HepG2 (cell line): ENCODE results near the gene DCAF8. TPM values are rescaled to one million over a fixed set of nuclear protein-coding genes. Genes with fewer than 3 reads are reported as not detected.
A peak's percentile ranks its signal among the peaks of the same experiment; 100 is the strongest.

Source experiments
- ATM ChIP-seq: fragments of 450-650 bp; IDR thresholded peaks from 2 replicates; pipeline ENCODE4 v1.7.1; 2017; ENCODE audit warnings: mild to moderate bottlenecking, borderline replicate concordance
- FOSL1 ChIP-seq: sonication (generic); formaldehyde crosslinking; IDR thresholded peaks from 2 replicates; pipeline ENCODE4 v1.9.0; 2021; ENCODE audit warnings: missing genetic modification reagents, borderline replicate concordance
- FOXK1 ChIP-seq: sonication (generic); formaldehyde crosslinking; IDR thresholded peaks from 2 replicates; pipeline ENCODE4 v1.4.0; 2020; ENCODE audit warnings: low read depth, missing genetic modification reagents, borderline replicate concordance
- HNF4G ChIP-seq, 2 experiments: sonication (generic) in 1 of 2; formaldehyde crosslinking in 1 of 2; IDR thresholded peaks; 2 replicates each; pipeline versions ENCODE4 v1.4.0 to v1.6.1; 2011 to 2020; ENCODE audit warnings: borderline replicate concordance in 2 of 2, low read depth in 2 of 2, mild to moderate bottlenecking in 2 of 2, low read length in 1 of 2, missing genetic modification reagents in 1 of 2, moderate library complexity in 1 of 2
- MAFF ChIP-seq: IDR thresholded peaks from 2 replicates; pipeline ENCODE4 v1.6.1; 2011; ENCODE audit warnings: low read depth, low read length, improper control_type of control experiment
- MIER3 ChIP-seq: IDR thresholded peaks from 2 replicates; pipeline ENCODE4 v1.6.1; 2016; ENCODE audit warnings: missing compliant biosample characterization, borderline replicate concordance
- MLLT10 ChIP-seq: sonication (generic); formaldehyde crosslinking; IDR thresholded peaks from 2 replicates; pipeline ENCODE4 v1.4.0; 2020; ENCODE audit warnings: missing genetic modification reagents
- NCOA5 ChIP-seq: sonication (generic); formaldehyde crosslinking; IDR thresholded peaks from 2 replicates; pipeline ENCODE4 v1.4.0; 2020; ENCODE audit warnings: missing genetic modification reagents
- REPIN1 ChIP-seq: sonication (generic); formaldehyde crosslinking; IDR thresholded peaks from 2 replicates; pipeline ENCODE4 v1.8.0; 2022; ENCODE audit warnings: missing genetic modification reagents, low read depth, mild to moderate bottlenecking, borderline replicate concordance
- SMARCC2 ChIP-seq: fragments of 450-650 bp; IDR thresholded peaks from 2 replicates; pipeline ENCODE4 v1.6.1; 2017; ENCODE audit warnings: antibody characterized with exemption, mild to moderate bottlenecking
- ZNF24 ChIP-seq: fragments of 450-650 bp; IDR thresholded peaks from 2 replicates; pipeline ENCODE4 v1.6.1; 2017; ENCODE audit warnings: antibody characterized with exemption, mild to moderate bottlenecking
- ZNF382 ChIP-seq: sonication (generic); formaldehyde crosslinking; IDR thresholded peaks from 2 replicates; pipeline ENCODE4 v1.5.0; 2020; ENCODE audit warnings: missing genetic modification reagents, mild to moderate bottlenecking, borderline replicate concordance
- ZNF430 ChIP-seq: sonication (generic); formaldehyde crosslinking; IDR thresholded peaks from 2 replicates; pipeline ENCODE4 v1.9.0; 2021; ENCODE audit warnings: mild to moderate bottlenecking, missing genetic modification reagents
- ZNF883 ChIP-seq: sonication (generic); formaldehyde crosslinking; IDR thresholded peaks from 2 replicates; pipeline ENCODE4 v1.5.1; 2020; ENCODE audit warnings: mild to moderate bottlenecking, missing genetic modification reagents; ENCODE audit errors: not compliant biosample characterization
- ZSCAN20 ChIP-seq: sonication (generic); formaldehyde crosslinking; IDR thresholded peaks from 2 replicates; pipeline ENCODE4 v1.4.0; 2020; ENCODE audit warnings: missing genetic modification reagents, mild to moderate bottlenecking, borderline replicate concordance
- polyA plus RNA-seq, 8 experiments: library from polyadenylated mRNA; depleted of rRNA in 3 of 8; stranded (reverse) in 7 of 8; unstranded in 1 of 8; fragments of >200 nt; fragmentation: Illumina TruSeq in 4 of 8; extraction: Trizol in 4 of 8; gene quantifications; 2 replicates each; pipeline versions ENCODE4 v1.2.1 to v1.2.3, GENCODE V29; 2011 to 2016; ENCODE audit warnings: low read depth in 4 of 8, missing spikeins in 1 of 8, mixed read lengths in 1 of 8; ENCODE audit not compliant: insufficient read depth in 1 of 8
- total RNA-seq, 5 experiments: library from RNA; depleted of rRNA; stranded (reverse); fragments of >200 nt; fragmentation: Illumina TruSeq; extraction: Trizol; gene quantifications; 2 replicates each; pipeline ENCODE4 v1.2.3, GENCODE V29; 2016; ENCODE audit warnings: low read depth in 1 of 5
- TF ChIP-seq, protein P1 (sequence below): IDR thresholded peaks from 2 replicates; pipeline ENCODE4 v1.6.1; 2018; ENCODE audit warnings: missing genetic modification reagents, mild to moderate bottlenecking, missing compliant biosample characterization
- TF ChIP-seq, protein P2 (sequence below): sonication (generic); formaldehyde crosslinking; IDR thresholded peaks from 2 replicates; pipeline ENCODE4 v1.4.0; 2020; ENCODE audit warnings: missing genetic modification reagents
- TF ChIP-seq, protein P3 (sequence below): fragments of 450-650 bp; IDR thresholded peaks from 2 replicates; pipeline ENCODE4 v1.6.1; 2016
- TF ChIP-seq, protein P4 (sequence below): IDR thresholded peaks from 2 replicates; pipeline ENCODE4 v1.6.1; 2018; ENCODE audit warnings: missing genetic modification reagents
- TF ChIP-seq, protein P5 (sequence below): IDR thresholded peaks from 2 replicates; pipeline ENCODE4 v1.6.1; 2016; ENCODE audit warnings: missing compliant biosample characterization, missing genetic modification reagents, borderline replicate concordance

Gene DCAF8
- total and polyA plus RNA-seq, 2 of the 13 experiments (the other 11 are each of a cell fraction or from before 2014, with no cell fraction given) = 73.4 to 79.8 TPM

DNA sequence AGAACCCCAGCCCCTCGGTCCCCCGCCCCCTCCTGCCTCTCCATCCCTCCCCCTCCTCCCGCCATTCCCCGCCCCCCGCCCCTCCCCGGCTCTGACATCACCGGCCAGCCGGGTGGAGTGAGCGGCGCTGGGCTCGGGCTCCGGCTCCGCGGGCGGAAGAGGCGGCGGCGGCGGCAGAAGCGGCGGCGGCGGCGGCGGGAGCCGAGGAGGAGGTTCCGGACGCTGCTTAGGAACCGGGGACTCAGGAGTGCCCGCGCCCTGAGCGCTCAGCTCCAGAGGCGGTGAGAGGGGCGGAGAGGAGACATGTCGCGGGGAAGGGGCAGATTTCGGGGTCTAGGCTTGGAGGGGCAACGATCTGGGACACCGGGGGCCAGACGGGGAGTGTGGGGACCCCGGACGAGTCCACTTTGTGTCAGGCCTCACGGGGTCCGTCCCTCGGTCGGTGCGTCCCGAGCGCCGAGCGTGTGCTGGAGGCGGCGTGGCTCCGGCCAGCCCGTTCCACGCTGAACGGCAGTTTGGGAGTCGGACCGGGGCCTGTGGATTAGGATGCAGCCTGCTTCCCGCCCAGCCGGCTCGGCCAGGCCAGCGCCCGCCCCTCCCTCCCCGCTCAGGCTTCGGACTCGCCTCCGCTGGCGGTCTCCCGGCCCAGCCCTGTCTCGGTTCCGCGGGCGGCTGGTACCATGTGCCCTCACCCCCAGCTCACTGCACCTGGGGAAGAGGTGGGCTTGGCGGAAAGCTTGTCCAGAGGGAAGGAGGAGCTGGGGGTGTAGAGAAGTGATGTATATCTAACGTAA, 56.9 kb downstream of the DCAF8 start, which contains the start of gene PEA15 (continued):
- TF ChIP-seq ATM = no peak
- TF ChIP-seq, protein P1, sequence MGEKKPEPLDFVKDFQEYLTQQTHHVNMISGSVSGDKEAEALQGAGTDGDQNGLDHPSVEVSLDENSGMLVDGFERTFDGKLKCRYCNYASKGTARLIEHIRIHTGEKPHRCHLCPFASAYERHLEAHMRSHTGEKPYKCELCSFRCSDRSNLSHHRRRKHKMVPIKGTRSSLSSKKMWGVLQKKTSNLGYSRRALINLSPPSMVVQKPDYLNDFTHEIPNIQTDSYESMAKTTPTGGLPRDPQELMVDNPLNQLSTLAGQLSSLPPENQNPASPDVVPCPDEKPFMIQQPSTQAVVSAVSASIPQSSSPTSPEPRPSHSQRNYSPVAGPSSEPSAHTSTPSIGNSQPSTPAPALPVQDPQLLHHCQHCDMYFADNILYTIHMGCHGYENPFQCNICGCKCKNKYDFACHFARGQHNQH (CRISPR knock-in tag) = no peak
- no peak for TF ChIP-seq ZSCAN20 (CRISPR knock-in tag)
- 0 out of 2 replicates have a peak, but pooled peaks have one; percentile 17 for TF ChIP-seq REPIN1 (CRISPR knock-in tag)
- TF ChIP-seq ZNF24 = no peak
- no peak for TF ChIP-seq MAFF
- no peak for TF ChIP-seq MLLT10
- no peak for TF ChIP-seq HNF4G (IDR thresholded peaks at IDR 0.05; ENCODE audit: borderline replicate concordance, low read depth, low read length)
- no peak for TF ChIP-seq HNF4G (CRISPR knock-in tag; IDR thresholded peaks at IDR 0.05; ENCODE audit: borderline replicate concordance, low read depth)
- no peak for TF ChIP-seq ZNF883 (CRISPR knock-in tag)
- TF ChIP-seq, protein P2, sequence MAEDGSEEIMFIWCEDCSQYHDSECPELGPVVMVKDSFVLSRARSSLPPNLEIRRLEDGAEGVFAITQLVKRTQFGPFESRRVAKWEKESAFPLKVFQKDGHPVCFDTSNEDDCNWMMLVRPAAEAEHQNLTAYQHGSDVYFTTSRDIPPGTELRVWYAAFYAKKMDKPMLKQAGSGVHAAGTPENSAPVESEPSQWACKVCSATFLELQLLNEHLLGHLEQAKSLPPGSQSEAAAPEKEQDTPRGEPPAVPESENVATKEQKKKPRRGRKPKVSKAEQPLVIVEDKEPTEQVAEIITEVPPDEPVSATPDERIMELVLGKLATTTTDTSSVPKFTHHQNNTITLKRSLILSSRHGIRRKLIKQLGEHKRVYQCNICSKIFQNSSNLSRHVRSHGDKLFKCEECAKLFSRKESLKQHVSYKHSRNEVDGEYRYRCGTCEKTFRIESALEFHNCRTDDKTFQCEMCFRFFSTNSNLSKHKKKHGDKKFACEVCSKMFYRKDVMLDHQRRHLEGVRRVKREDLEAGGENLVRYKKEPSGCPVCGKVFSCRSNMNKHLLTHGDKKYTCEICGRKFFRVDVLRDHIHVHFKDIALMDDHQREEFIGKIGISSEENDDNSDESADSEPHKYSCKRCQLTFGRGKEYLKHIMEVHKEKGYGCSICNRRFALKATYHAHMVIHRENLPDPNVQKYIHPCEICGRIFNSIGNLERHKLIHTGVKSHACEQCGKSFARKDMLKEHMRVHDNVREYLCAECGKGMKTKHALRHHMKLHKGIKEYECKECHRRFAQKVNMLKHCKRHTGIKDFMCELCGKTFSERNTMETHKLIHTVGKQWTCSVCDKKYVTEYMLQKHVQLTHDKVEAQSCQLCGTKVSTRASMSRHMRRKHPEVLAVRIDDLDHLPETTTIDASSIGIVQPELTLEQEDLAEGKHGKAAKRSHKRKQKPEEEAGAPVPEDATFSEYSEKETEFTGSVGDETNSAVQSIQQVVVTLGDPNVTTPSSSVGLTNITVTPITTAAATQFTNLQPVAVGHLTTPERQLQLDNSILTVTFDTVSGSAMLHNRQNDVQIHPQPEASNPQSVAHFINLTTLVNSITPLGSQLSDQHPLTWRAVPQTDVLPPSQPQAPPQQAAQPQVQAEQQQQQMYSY (CRISPR knock-in tag) = no peak; the same call in 1 of the 2 replicates
- TF ChIP-seq ZNF430 = peak; percentile 38; the same call in 1 of the 2 replicates
- TF ChIP-seq, protein P3, sequence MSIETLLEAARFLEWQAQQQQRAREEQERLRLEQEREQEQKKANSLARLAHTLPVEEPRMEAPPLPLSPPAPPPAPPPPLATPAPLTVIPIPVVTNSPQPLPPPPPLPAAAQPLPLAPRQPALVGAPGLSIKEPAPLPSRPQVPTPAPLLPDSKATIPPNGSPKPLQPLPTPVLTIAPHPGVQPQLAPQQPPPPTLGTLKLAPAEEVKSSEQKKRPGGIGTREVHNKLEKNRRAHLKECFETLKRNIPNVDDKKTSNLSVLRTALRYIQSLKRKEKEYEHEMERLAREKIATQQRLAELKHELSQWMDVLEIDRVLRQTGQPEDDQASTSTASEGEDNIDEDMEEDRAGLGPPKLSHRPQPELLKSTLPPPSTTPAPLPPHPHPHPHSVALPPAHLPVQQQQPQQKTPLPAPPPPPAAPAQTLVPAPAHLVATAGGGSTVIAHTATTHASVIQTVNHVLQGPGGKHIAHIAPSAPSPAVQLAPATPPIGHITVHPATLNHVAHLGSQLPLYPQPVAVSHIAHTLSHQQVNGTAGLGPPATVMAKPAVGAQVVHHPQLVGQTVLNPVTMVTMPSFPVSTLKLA = no peak
- TF ChIP-seq FOXK1 (CRISPR knock-in tag) = no peak
- TF ChIP-seq SMARCC2 = no peak
- TF ChIP-seq FOSL1 (CRISPR knock-in tag) = no peak
- TF ChIP-seq, protein P4, sequence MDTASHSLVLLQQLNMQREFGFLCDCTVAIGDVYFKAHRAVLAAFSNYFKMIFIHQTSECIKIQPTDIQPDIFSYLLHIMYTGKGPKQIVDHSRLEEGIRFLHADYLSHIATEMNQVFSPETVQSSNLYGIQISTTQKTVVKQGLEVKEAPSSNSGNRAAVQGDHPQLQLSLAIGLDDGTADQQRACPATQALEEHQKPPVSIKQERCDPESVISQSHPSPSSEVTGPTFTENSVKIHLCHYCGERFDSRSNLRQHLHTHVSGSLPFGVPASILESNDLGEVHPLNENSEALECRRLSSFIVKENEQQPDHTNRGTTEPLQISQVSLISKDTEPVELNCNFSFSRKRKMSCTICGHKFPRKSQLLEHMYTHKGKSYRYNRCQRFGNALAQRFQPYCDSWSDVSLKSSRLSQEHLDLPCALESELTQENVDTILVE (CRISPR knock-in tag) = no peak
- TF ChIP-seq, protein P5, sequence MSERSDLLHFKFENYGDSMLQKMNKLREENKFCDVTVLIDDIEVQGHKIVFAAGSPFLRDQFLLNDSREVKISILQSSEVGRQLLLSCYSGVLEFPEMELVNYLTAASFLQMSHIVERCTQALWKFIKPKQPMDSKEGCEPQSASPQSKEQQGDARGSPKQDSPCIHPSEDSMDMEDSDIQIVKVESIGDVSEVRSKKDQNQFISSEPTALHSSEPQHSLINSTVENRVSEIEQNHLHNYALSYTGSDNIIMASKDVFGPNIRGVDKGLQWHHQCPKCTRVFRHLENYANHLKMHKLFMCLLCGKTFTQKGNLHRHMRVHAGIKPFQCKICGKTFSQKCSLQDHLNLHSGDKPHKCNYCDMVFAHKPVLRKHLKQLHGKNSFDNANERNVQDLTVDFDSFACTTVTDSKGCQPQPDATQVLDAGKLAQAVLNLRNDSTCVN (CRISPR knock-in tag) = no peak
- TF ChIP-seq MIER3 (CRISPR knock-in tag) = no peak
- no peak for TF ChIP-seq NCOA5 (CRISPR knock-in tag)
- TF ChIP-seq ZNF382 (CRISPR knock-in tag) = no peak
